Loucy (cell line): ENCODE data around the gene IQCF2.

Source experiments
- EZH2phosphoT487 ChIP-seq: fragments of 200-600 bp; IDR thresholded peaks from 2 replicates; pipeline ENCODE4 v1.6.1; 2018; ENCODE audit warnings: antibody characterized with exemption, mild to moderate bottlenecking, moderate library complexity, borderline replicate concordance
- TF ChIP-seq, protein P1 (sequence below): fragments of 200-600 bp; sonication (generic); conservative IDR thresholded peaks from 2 replicates; pipeline ENCODE4 v1.5.1; 2014; ENCODE audit warnings: mild to moderate bottlenecking, antibody characterized with exemption, low read length

DNA sequence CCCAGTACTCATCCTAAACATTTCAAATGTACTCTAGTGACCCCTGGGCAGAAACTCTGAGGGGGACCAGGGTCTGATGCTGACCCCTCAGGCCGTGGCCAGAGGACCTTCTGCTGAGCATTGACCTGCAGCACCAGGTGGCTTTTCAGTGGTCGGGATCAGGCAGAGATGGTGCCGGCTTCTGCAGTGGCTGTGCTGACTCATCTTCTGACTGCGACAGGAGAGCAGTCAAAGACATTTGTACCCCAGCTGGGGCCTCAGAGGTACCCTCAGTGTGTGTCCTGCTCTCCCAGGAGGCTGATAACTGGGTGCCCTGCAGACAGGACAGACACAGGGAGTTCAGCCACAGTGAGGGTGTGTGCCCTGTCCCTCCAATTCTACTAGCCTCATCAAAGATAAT, 45.8 kb upstream of the IQCF2 start:
- TF ChIP-seq, protein P1, sequence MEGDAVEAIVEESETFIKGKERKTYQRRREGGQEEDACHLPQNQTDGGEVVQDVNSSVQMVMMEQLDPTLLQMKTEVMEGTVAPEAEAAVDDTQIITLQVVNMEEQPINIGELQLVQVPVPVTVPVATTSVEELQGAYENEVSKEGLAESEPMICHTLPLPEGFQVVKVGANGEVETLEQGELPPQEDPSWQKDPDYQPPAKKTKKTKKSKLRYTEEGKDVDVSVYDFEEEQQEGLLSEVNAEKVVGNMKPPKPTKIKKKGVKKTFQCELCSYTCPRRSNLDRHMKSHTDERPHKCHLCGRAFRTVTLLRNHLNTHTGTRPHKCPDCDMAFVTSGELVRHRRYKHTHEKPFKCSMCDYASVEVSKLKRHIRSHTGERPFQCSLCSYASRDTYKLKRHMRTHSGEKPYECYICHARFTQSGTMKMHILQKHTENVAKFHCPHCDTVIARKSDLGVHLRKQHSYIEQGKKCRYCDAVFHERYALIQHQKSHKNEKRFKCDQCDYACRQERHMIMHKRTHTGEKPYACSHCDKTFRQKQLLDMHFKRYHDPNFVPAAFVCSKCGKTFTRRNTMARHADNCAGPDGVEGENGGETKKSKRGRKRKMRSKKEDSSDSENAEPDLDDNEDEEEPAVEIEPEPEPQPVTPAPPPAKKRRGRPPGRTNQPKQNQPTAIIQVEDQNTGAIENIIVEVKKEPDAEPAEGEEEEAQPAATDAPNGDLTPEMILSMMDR = no peak
- TF ChIP-seq EZH2phosphoT487 = no peak
